HCT116 (cell line): ENCODE measurements around the gene PCNT. TPM values are rescaled to one million over a fixed set of nuclear protein-coding genes. Genes with fewer than 3 reads are reported as not detected.

ENCODE experiments used
- ATAC-seq: fragments of 200-7000 bp; cut with Tn5 transposase; 2 replicates; pipeline ENCODE4 v1.9.1; 2020; ENCODE audit warnings: mild to moderate bottlenecking, moderate library complexity
- BruUV-seq: library from RNA; stranded (reverse); fragments of 400-500 nt; replicated peaks from 2 replicates; lab custom pipeline; 2021; lab: Mats Ljungman, UMichigan
- CTCF ChIA-PET: fragments of 300-600 bp; sonication (Branson Sonifier 250); formaldehyde crosslinking; loops from one replicate; lab custom pipeline; 2021; ENCODE audit warnings: antibody characterized with exemption; lab: Charles Lee
- POLR2A ChIA-PET: fragments of 300-600, 350-600 bp; sonication (Branson Sonifier 250); formaldehyde crosslinking; loops from one replicate; lab custom pipeline; 2021; ENCODE audit warnings: antibody characterized with exemption; lab: Charles Lee
- RAD21 ChIA-PET, 2 experiments: fragments of 300-600 bp; sonication (Branson Sonifier 250); formaldehyde crosslinking; loops; one replicate each; lab custom pipeline; 2023; ENCODE audit warnings: low total read pairs in 2 of 2; ENCODE audit not compliant: uncharacterized antibody in 2 of 2, unreplicated experiment in 2 of 2, low non-redundant PET in 1 of 2; lab: Charles Lee
- DNase-seq: peaks from one replicate; pipeline ENCODE4 v3.0.0-alpha.2; 2010; ENCODE audit warnings: low read depth, low spot score
- H2AFZ ChIP-seq: fragments of 200-600 bp; shearing (Covaris generic), sonication (generic); 2 replicates; pipeline ENCODE4 v1.6.1; 2017; ENCODE audit warnings: low read depth, mixed run types, mixed read lengths, antibody characterized with exemption, low read length; ENCODE audit not compliant: poor library complexity, severe bottlenecking
- H3K27ac ChIP-seq: 2 replicates; pipeline ENCODE4 v1.5.1; 2012; ENCODE audit warnings: low read depth, low read length
- H3K27me3 ChIP-seq: fragments of 200-600 bp; sonication (generic); 2 replicates; pipeline ENCODE4 v1.6.1; 2016; ENCODE audit warnings: mixed run types, low read length, mixed read lengths; ENCODE audit not compliant: insufficient read depth
- H3K36me3 ChIP-seq, 2 experiments: fragments of 200-500 bp in 1 of 2; fragments of 200-600 bp in 1 of 2; sonication (Bioruptor generic) in 1 of 2; sonication (generic) in 1 of 2; 2 replicates each; pipeline versions ENCODE4 v1.5.1 to v1.6.1; 2014 to 2016; ENCODE audit warnings: low read length in 2 of 2, inconsistent platforms in 1 of 2, mixed read lengths in 1 of 2, mixed run types in 1 of 2; ENCODE audit not compliant: insufficient read depth in 2 of 2, control insufficient read depth in 1 of 2
- H3K4me1 ChIP-seq, 2 experiments: fragments of 200-600 bp in 1 of 2; sonication (generic) in 1 of 2; 2 replicates each; pipeline versions ENCODE4 v1.5.1 to v1.6.1; 2012 to 2017; ENCODE audit warnings: low read length in 2 of 2, inconsistent platforms in 1 of 2, mild to moderate bottlenecking in 1 of 2, mixed read lengths in 1 of 2, mixed run types in 1 of 2, moderate library complexity in 1 of 2; ENCODE audit not compliant: insufficient read depth in 2 of 2, control insufficient read depth in 1 of 2
- H3K4me2 ChIP-seq: fragments of 200-600 bp; sonication (generic); 2 replicates; pipeline ENCODE4 v1.6.1; 2017; ENCODE audit warnings: mixed run types, low read length, mixed read lengths
- H3K4me3 ChIP-seq, 2 experiments: fragments of 200-600 bp in 1 of 2; sonication (generic) in 1 of 2; replicated peaks in 1 of 2; 2 replicates each; pipeline ENCODE4 v1.5.1; 2011 to 2016; ENCODE audit warnings: low read length in 2 of 2, control low read depth in 1 of 2, low read depth in 1 of 2, mild to moderate bottlenecking in 1 of 2, mixed read lengths in 1 of 2, mixed run types in 1 of 2
- H3K79me2 ChIP-seq: fragments of 200-600 bp; sonication (generic); 2 replicates; pipeline ENCODE4 v1.6.1; 2017; ENCODE audit warnings: mild to moderate bottlenecking, mixed run types, low read length, moderate library complexity, mixed read lengths; ENCODE audit not compliant: insufficient read depth
- H3K9ac ChIP-seq: fragments of 200-600 bp; sonication (generic); 2 replicates; pipeline ENCODE4 v1.6.1; 2016; ENCODE audit warnings: low read length, mixed read lengths
- H3K9me2 ChIP-seq: fragments of 200-600 bp; sonication (generic), shearing (Covaris generic); 2 replicates; pipeline ENCODE4 v1.6.1; 2017; ENCODE audit warnings: mixed run types, mild to moderate bottlenecking, moderate library complexity; ENCODE audit not compliant: insufficient read depth
- H3K9me3 ChIP-seq, 2 experiments: fragments of 200-500 bp in 1 of 2; fragments of 200-600 bp in 1 of 2; sonication (Bioruptor generic) in 1 of 2; sonication (generic) in 1 of 2; 2 replicates each; pipeline ENCODE4 v1.6.1; 2014 to 2017; ENCODE audit warnings: low read length in 2 of 2, mixed read lengths in 2 of 2, inconsistent platforms in 1 of 2, low read depth in 1 of 2, mild to moderate bottlenecking in 1 of 2, mixed run types in 1 of 2, moderate library complexity in 1 of 2; ENCODE audit not compliant: control insufficient read depth in 1 of 2, insufficient read depth in 1 of 2
- H4K20me1 ChIP-seq: fragments of 200-600 bp; sonication (generic), shearing (Covaris generic); 2 replicates; pipeline ENCODE4 v1.6.1; 2017; ENCODE audit warnings: mixed run types, mild to moderate bottlenecking, moderate library complexity; ENCODE audit not compliant: insufficient read depth
- EZH2 ChIP-seq: fragments of 200-600 bp; sonication (generic); IDR thresholded peaks from 2 replicates; pipeline ENCODE4 v1.6.1; 2017; ENCODE audit warnings: antibody characterized with exemption, mixed run types
- EZH2phosphoT487 ChIP-seq: fragments of 200-600 bp; IDR thresholded peaks from 2 replicates; pipeline ENCODE4 v1.6.1; 2018; ENCODE audit warnings: antibody characterized with exemption, borderline replicate concordance
- RAD21 ChIP-seq: IDR thresholded peaks from 2 replicates; pipeline ENCODE4 v1.6.1; 2012; ENCODE audit warnings: low read depth, mild to moderate bottlenecking
- intact Hi-C: fragments of 100-400 bp; cut with micrococcal nuclease; formaldehyde crosslinking; loops from 2 replicates; pipeline ENCODE4 v1.10.0; 2022
- total RNA-seq: library from RNA; stranded (reverse); gene quantifications from one replicate; pipeline ENCODE4 v1.2.1, GENCODE V29; 2021; ENCODE audit not compliant: unreplicated experiment
- TF ChIP-seq, protein P1 (sequence below): IDR thresholded peaks from 2 replicates; pipeline ENCODE4 v1.6.1; 2012; ENCODE audit warnings: low read depth
- TF ChIP-seq, protein P2 (sequence below): IDR thresholded peaks from 2 replicates; pipeline ENCODE4 v1.6.1; 2011; ENCODE audit warnings: mild to moderate bottlenecking, low read length, moderate library complexity; ENCODE audit not compliant: insufficient replicate concordance; ENCODE audit errors: extremely low read depth

PCNT gene
- total RNA-seq, 1 experiment from 2014 or later, result 43.6 TPM

DNA sequence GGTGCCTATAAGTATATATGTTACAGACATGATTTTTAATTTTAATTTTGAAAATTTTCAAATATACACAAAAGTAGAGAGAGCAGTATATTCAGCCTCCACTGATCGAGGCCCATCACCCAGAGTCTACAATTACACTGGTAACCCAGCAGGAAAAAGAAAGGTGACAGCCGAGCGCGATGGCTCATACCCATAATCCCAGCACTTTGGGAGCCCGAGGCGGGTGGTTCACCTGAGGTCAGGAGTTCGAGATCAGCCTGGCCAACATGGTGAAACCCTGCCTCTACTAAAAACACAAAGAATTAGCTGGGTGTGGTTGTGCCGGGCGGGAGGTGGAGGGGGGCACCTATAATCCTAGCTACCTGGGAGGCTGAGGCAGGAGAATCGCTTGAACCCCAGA, 36.4 kb upstream of the PCNT start (continued):
- TF ChIP-seq, protein P1, sequence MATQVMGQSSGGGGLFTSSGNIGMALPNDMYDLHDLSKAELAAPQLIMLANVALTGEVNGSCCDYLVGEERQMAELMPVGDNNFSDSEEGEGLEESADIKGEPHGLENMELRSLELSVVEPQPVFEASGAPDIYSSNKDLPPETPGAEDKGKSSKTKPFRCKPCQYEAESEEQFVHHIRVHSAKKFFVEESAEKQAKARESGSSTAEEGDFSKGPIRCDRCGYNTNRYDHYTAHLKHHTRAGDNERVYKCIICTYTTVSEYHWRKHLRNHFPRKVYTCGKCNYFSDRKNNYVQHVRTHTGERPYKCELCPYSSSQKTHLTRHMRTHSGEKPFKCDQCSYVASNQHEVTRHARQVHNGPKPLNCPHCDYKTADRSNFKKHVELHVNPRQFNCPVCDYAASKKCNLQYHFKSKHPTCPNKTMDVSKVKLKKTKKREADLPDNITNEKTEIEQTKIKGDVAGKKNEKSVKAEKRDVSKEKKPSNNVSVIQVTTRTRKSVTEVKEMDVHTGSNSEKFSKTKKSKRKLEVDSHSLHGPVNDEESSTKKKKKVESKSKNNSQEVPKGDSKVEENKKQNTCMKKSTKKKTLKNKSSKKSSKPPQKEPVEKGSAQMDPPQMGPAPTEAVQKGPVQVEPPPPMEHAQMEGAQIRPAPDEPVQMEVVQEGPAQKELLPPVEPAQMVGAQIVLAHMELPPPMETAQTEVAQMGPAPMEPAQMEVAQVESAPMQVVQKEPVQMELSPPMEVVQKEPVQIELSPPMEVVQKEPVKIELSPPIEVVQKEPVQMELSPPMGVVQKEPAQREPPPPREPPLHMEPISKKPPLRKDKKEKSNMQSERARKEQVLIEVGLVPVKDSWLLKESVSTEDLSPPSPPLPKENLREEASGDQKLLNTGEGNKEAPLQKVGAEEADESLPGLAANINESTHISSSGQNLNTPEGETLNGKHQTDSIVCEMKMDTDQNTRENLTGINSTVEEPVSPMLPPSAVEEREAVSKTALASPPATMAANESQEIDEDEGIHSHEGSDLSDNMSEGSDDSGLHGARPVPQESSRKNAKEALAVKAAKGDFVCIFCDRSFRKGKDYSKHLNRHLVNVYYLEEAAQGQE, result no peak

DNA sequence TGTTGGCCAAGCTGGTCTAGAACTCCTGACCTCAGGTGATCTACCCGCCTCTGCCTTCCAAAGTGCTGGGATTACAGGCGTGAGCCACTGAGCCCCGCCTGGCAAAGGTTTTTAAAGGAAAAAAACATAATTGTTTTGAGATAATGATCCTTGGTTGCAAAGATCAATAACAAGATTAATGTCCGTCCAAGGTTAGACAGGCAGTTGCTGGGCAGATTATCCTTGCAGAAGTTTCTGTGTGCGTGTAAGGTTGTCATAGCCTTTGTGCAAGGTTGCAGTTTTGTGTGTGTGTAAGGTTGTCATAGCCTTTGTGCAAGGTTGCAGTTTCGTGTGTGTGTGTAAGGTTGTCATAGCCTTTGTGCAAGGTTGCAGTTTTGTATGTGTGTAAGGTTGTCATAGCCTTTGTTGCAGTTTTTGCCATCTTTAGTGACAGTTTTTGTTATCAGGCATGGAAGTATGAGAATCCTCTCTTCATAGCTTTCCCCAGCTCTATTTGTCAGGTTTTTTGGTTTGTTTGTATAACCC, 34.2 kb upstream of the PCNT start:
- no peaks in the 10 kb centered on the region for H3K9me2 ChIP-seq
- H3K4me1 ChIP-seq, result peaks cover 5 to 14% of the 10 kb centered on the region in 2 experiments
- no peaks in the 10 kb centered on the region for H3K27me3 ChIP-seq
- H3K9ac ChIP-seq, result no peak overlapping the region
- H2AFZ ChIP-seq, result no peak overlapping the region
- ChIA-PET RAD21 (no interaction called here), CTCF (no interaction called here), POLR2A (no interaction called here)
- intact Hi-C loops, result loop anchor here (10.0 kb wide), 1 partner anchor 145 kb away; no protein-coding TSS in a partner anchor
- peaks cover 22% of the 10 kb centered on the region for H3K79me2 ChIP-seq
- H3K4me3 ChIP-seq, result no peak overlapping the region
- no peak for DNase-seq
- H3K36me3 ChIP-seq, result peaks cover 4 to 13% of the 10 kb centered on the region in 2 experiments; a peak in 2 of 4 replicates
- ATAC-seq, result no peak
- no TSS peak for BruUV-seq
- TF ChIP-seq EZH2phosphoT487 (no peak), EZH2 (no peak), RAD21 (no peak)
- TF ChIP-seq, protein P2, sequence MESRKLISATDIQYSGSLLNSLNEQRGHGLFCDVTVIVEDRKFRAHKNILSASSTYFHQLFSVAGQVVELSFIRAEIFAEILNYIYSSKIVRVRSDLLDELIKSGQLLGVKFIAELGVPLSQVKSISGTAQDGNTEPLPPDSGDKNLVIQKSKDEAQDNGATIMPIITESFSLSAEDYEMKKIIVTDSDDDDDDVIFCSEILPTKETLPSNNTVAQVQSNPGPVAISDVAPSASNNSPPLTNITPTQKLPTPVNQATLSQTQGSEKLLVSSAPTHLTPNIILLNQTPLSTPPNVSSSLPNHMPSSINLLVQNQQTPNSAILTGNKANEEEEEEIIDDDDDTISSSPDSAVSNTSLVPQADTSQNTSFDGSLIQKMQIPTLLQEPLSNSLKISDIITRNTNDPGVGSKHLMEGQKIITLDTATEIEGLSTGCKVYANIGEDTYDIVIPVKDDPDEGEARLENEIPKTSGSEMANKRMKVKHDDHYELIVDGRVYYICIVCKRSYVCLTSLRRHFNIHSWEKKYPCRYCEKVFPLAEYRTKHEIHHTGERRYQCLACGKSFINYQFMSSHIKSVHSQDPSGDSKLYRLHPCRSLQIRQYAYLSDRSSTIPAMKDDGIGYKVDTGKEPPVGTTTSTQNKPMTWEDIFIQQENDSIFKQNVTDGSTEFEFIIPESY, result no peak
- H4K20me1 ChIP-seq, result no peaks in the 10 kb centered on the region
- H3K27ac ChIP-seq, result no peak overlapping the region
- no peaks in the 10 kb centered on the region for H3K9me3 ChIP-seq
- no peak overlapping the region for H3K4me2 ChIP-seq
